H1 (cell line): ENCODE measurements around the gene RIMKLA. TPM values are rescaled to one million over a fixed set of nuclear protein-coding genes. Genes with fewer than 3 reads are reported as not detected.

Experiments
- ATF3 ChIP-seq: IDR thresholded peaks from 2 replicates; pipeline ENCODE4 v1.6.1; 2011; ENCODE audit warnings: low read depth, mild to moderate bottlenecking, low read length; ENCODE audit not compliant: insufficient read depth
- GTF2F1 ChIP-seq: IDR thresholded peaks from 2 replicates; pipeline ENCODE4 v1.6.1; 2012; ENCODE audit warnings: low read depth, low read length, improper control_type of control experiment, borderline replicate concordance
- polyA plus RNA-seq, 7 experiments: library from polyadenylated mRNA; depleted of rRNA in 3 of 7; stranded (reverse) in 5 of 7; unstranded in 2 of 7; fragments of >200 nt in 5 of 7; fragments of 200-250 nt in 2 of 7; gene quantifications; 1 replicate in 5 of 7; 2 replicates in 1 of 7; 4 replicates in 1 of 7; pipeline versions ENCODE4 v1.2.1 to v1.2.3, GENCODE V29; 2011 to 2013; ENCODE audit warnings: missing spikeins in 2 of 7, mixed read lengths in 2 of 7
- total RNA-seq: library from RNA; stranded (reverse); fragmentation: NEBNext Ultra II Directional; extraction: Animal tissue kit (Norgen Biotek cat#: 25700); gene quantifications from 2 replicates; pipeline ENCODE4 v1.2.1, GENCODE V29; 2021

RIMKLA gene
- total and polyA plus RNA-seq, 2 of the 8 experiments (the other 6 are each of a cell fraction or from before 2014, with no cell fraction given): 3.2 to 5.8 TPM

DNA sequence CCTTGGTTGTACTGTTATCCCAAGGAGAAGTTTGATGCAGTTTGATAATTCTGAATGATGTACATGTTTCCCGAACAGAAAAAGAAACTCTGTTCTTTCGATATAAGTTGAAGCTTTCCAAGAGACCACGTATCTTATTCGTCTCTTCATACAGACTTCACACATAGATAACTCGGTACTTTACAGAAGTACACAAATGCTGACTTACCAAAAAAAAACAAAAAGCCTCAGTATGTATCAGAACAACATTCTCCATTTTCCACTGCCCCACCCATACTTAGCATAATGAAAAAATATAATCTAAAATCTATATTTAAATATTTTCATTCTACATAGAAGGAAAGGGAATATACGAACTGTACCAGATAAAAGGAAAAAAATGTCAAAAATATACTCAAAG, 47.7 kb upstream of the RIMKLA start (continued):
- TF ChIP-seq GTF2F1: no peak
- TF ChIP-seq ATF3: no peak
